Mucosa of stomach (tissue), 1 donor: ENCODE data around the gene CD247.

Experiments used
- H3K27me3 ChIP-seq: one replicate; pipeline ENCODE4 v1.7.0; 2013; ENCODE audit warnings: mild to moderate bottlenecking, low read length; ENCODE audit not compliant: control insufficient read depth, insufficient read depth
- H3K36me3 ChIP-seq: one replicate; pipeline ENCODE4 v1.7.0; 2013; ENCODE audit warnings: low read length; ENCODE audit not compliant: control insufficient read depth, insufficient read depth
- H3K4me1 ChIP-seq: one replicate; pipeline ENCODE4 v1.7.0; 2013; ENCODE audit warnings: mild to moderate bottlenecking, low read length; ENCODE audit not compliant: control insufficient read depth, insufficient read depth
- H3K4me3 ChIP-seq: one replicate; pipeline ENCODE4 v1.7.0; 2013; ENCODE audit warnings: low read length
- H3K9ac ChIP-seq: one replicate; pipeline ENCODE4 v1.7.0; 2013; ENCODE audit warnings: mild to moderate bottlenecking, low read length, moderate library complexity
- H3K9me3 ChIP-seq: one replicate; pipeline ENCODE4 v1.7.0; 2013; ENCODE audit warnings: mild to moderate bottlenecking, low read length, moderate library complexity; ENCODE audit not compliant: control insufficient read depth
- donor health status: Pancreatic carcinoma.

Gene CD247

GRCh38 chr1:167423684-167424619 lies 94.4 kb downstream of the CD247 start:
- Histone ChIP-seq H3K9me3 (no peaks in the 10 kb centered on the region), H3K4me1 (no peaks in the 10 kb centered on the region), H3K4me3 (no peak overlapping the region), H3K27me3 (no peaks in the 10 kb centered on the region), H3K9ac (no peak overlapping the region), H3K36me3 (no peaks in the 10 kb centered on the region)

GRCh38 chr1:167420510-167420909 lies 97.8 kb downstream of the CD247 start:
- no peaks in the 10 kb centered on the region for H3K9me3 ChIP-seq
- no peak overlapping the region for H3K4me3 ChIP-seq
- no peaks in the 10 kb centered on the region for H3K27me3 ChIP-seq
- no peaks in the 10 kb centered on the region for H3K36me3 ChIP-seq
- no peaks in the 10 kb centered on the region for H3K4me1 ChIP-seq
- H3K9ac ChIP-seq = no peak overlapping the region

DNA sequence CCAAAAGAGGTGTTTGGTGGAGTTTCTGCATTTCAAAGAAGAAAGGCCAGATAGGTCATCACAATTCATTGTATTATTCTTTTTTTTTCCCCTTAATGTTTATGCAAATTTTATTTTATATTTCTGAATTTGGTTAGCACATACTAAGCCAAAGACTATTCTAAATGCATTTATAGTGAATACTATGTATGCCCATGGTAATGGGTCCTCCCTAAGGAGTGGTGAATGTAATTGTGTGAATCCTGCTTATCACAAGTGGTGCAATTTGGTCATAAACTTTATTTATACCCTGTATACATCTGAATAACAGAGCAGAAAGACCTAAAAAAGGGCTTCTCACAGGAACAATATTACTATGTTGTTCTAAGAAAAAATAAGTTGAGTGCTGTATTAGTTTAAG lies 99.1 kb downstream of the CD247 start:
- no peaks in the 10 kb centered on the region for H3K4me1 ChIP-seq
- no peaks in the 10 kb centered on the region for H3K27me3 ChIP-seq
- no peak overlapping the region for H3K9ac ChIP-seq
- no peak overlapping the region for H3K4me3 ChIP-seq
- no peaks in the 10 kb centered on the region for H3K36me3 ChIP-seq
- no peaks in the 10 kb centered on the region for H3K9me3 ChIP-seq

DNA sequence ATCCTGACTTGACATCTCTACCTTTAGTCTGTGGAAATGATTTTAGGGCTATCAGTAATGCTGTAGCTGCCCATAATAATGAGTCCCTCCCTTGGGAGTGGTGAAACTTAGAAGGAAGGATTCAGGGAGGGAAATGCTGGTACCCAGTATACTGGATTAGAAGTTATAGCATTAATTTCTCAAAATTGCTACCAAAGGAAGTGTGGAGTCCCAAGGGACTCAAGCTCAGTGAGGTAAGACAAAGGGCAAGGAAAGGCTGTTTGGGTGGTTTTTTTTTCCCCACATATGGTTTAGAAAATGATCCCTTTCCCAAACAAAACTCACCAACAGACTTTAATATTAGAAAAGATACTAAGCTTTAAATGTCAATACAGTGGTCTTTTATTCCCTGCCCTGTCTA lies 99.9 kb downstream of the CD247 start:
- Histone ChIP-seq H3K4me1 (no peaks in the 10 kb centered on the region), H3K27me3 (no peaks in the 10 kb centered on the region), H3K36me3 (no peaks in the 10 kb centered on the region), H3K9me3 (no peaks in the 10 kb centered on the region), H3K9ac (no peak overlapping the region), H3K4me3 (no peak overlapping the region)

- H3K4me3 ChIP-seq = no peak overlapping the region
- peaks cover 3% of the 10 kb centered on the region for H3K36me3 ChIP-seq
- H3K9me3 ChIP-seq = no peaks in the 10 kb centered on the region
- no peaks in the 10 kb centered on the region for H3K4me1 ChIP-seq
- H3K9ac ChIP-seq = no peak overlapping the region
- H3K27me3 ChIP-seq = no peaks in the 10 kb centered on the region
These were observed 101.8 kb downstream of the CD247 start for GRCh38 chr1:167416506-167416905.

DNA sequence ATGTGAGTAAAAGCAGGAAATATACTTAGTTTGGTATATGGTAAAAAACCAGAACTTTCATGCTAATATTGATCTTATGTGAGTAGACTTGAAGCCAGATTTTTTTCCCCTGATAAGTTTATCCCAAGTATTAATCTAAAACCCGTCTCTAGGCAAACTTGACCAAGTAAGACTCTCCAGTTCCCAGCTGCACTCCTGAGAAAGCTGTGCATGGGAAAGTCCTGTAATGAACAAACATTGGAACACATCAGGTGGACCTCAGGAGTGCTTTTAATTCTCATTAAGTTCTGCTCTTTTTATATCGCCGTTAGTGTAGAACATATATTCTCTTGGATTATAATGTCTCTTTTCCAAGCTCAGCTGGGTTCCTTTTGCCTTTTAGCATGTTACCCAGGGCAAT lies 105.0 kb downstream of the CD247 start:
- no peaks in the 10 kb centered on the region for H3K9me3 ChIP-seq
- no peaks in the 10 kb centered on the region for H3K4me1 ChIP-seq
- H3K27me3 ChIP-seq = no peaks in the 10 kb centered on the region
- H3K36me3 ChIP-seq = peaks cover 3% of the 10 kb centered on the region
- no peak overlapping the region for H3K9ac ChIP-seq
- no peak overlapping the region for H3K4me3 ChIP-seq

- H3K9me3 ChIP-seq = no peaks in the 10 kb centered on the region
- H3K27me3 ChIP-seq = no peaks in the 10 kb centered on the region
- no peak overlapping the region for H3K9ac ChIP-seq
- H3K4me3 ChIP-seq = no peak overlapping the region
- peaks cover 3% of the 10 kb centered on the region for H3K36me3 ChIP-seq
- no peaks in the 10 kb centered on the region for H3K4me1 ChIP-seq
These were observed 105.4 kb downstream of the CD247 start for GRCh38 chr1:167412920-167413319.

DNA sequence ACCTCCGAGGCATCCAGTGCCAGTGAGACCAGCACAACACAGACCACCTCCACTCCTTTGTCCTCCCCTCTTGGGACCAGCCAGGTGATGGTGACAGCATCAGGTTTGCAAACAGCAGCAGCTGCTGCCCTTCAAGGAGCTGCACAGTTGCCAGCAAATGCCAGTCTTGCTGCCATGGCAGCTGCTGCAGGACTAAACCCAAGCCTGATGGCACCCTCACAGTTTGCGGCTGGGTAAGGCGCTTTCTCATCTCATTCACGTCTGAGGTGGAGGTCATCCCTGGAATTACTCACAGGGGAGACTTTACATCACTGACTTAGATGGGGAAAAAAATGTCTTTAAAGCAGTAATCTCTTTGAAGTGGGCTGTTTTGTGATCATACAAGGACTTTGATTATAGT lies 106.3 kb downstream of the CD247 start:
- no peaks in the 10 kb centered on the region for H3K27me3 ChIP-seq
- H3K4me1 ChIP-seq = no peaks in the 10 kb centered on the region
- no peaks in the 10 kb centered on the region for H3K9me3 ChIP-seq
- peaks cover 3% of the 10 kb centered on the region for H3K36me3 ChIP-seq
- no peak overlapping the region for H3K9ac ChIP-seq
- H3K4me3 ChIP-seq = no peak overlapping the region

DNA sequence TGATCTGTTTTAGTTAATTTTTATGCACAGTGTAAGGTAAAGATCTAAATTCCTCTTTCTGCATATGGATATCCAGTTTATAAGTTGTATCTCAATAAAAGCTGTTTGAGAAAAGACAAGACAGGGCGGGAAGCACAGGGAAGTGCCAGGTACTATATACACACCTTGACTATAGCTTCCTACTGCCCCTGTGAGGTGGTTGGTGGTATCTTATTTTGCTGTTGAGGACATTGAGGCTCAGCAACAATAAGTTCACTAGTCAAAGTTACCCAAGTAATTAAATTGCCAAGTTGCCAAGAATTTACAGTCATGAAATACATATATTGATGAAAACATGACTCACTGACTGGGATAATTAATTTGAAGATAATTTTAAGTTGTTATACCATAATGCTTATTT lies 109.1 kb downstream of the CD247 start:
- Histone ChIP-seq H3K4me1 (no peaks in the 10 kb centered on the region), H3K9me3 (no peaks in the 10 kb centered on the region), H3K36me3 (peaks cover 3% of the 10 kb centered on the region), H3K4me3 (no peak overlapping the region), H3K27me3 (no peaks in the 10 kb centered on the region), H3K9ac (no peak overlapping the region)

GRCh38 chr1:167408355-167408754 lies 110.0 kb downstream of the CD247 start:
- no peaks in the 10 kb centered on the region for H3K27me3 ChIP-seq
- H3K4me1 ChIP-seq = no peaks in the 10 kb centered on the region
- no peak overlapping the region for H3K9ac ChIP-seq
- H3K4me3 ChIP-seq = no peak overlapping the region
- H3K36me3 ChIP-seq = peaks cover 3% of the 10 kb centered on the region
- H3K9me3 ChIP-seq = no peaks in the 10 kb centered on the region

DNA sequence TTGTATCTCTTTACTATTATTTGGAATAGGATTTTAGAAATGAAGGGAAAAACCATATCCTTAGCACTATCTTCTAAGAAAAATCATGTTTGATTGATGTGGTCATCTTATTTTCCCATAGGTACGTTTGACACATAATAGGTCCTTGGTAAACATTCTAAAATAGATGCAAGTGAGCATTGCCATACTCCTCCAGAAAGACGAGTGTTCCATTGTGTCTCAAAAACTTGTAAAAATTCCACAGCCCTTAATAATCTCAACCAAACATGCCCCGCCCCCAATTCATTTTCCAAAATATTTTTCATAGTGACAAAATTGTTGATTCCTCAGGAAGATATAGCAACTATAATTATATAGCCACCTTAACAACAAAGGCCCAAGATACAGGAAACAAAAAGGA lies 113.4 kb downstream of the CD247 start:
- Histone ChIP-seq H3K9ac (no peak overlapping the region), H3K4me1 (no peaks in the 10 kb centered on the region), H3K27me3 (no peaks in the 10 kb centered on the region)

GRCh38 chr1:167404161-167404888 lies 114.0 kb downstream of the CD247 start:
- Histone ChIP-seq H3K4me1 (no peaks in the 10 kb centered on the region), H3K9me3 (no peaks in the 10 kb centered on the region), H3K36me3 (no peaks in the 10 kb centered on the region), H3K27me3 (no peaks in the 10 kb centered on the region), H3K9ac (no peak overlapping the region), H3K4me3 (no peak overlapping the region)

More for the DNA sequence above, 113.4 kb downstream of the CD247 start:
- Histone ChIP-seq H3K36me3 (no peaks in the 10 kb centered on the region), H3K9me3 (no peaks in the 10 kb centered on the region), H3K4me3 (no peak overlapping the region)
